GM18951 (cell line): ENCODE measurements around the gene PHF3.

Experiments
- POLR2A ChIP-seq: IDR thresholded peaks from 4 replicates; pipeline ENCODE4 v1.6.1; 2011; ENCODE audit warnings: mild to moderate bottlenecking; ENCODE audit not compliant: insufficient read length, insufficient read depth; ENCODE audit errors: extremely low read depth
- in situ Hi-C: fragments of 300-500 bp; cut with MboI; formaldehyde crosslinking; loops from one replicate; pipeline ENCODE4 v1.12.0; 2022; ENCODE audit warnings: low sequenced_read_pairs, mixed read lengths, inconsistent platforms; ENCODE audit not compliant: unreplicated experiment

The PHF3 gene

GRCh38 chr6:63661769-63662168 lies 26.2 kb downstream of the PHF3 start:
- in situ Hi-C loops, result no loop called here
- no peak for TF ChIP-seq POLR2A

- in situ Hi-C loops, result no loop called here
- no peak for TF ChIP-seq POLR2A
Measured at GRCh38 chr6:63663147-63663955, 27.7 kb downstream of the PHF3 start.

GRCh38 chr6:63663956-63664281 lies 28.3 kb downstream of the PHF3 start:
- TF ChIP-seq POLR2A, result no peak
- in situ Hi-C loops, result no loop called here

GRCh38 chr6:63671098-63671754 lies 35.6 kb downstream of the PHF3 start:
- in situ Hi-C loops, result no loop called here
- TF ChIP-seq POLR2A, result no peak

- in situ Hi-C loops, result no loop called here
- no peak for TF ChIP-seq POLR2A
Measured at GRCh38 chr6:63672582-63673129, 37.1 kb downstream of the PHF3 start.

- TF ChIP-seq POLR2A, result no peak
Measured at GRCh38 chr6:63673692-63674091, 38.1 kb downstream of the PHF3 start.

GRCh38 chr6:63674635-63675034 lies 39.0 kb downstream of the PHF3 start:
- in situ Hi-C loops, result no loop called here
- TF ChIP-seq POLR2A, result no peak

More at GRCh38 chr6:63673692-63674091, 38.1 kb downstream of the PHF3 start:
- in situ Hi-C loops, result no loop called here

GRCh38 chr6:63675138-63675537 lies 39.5 kb downstream of the PHF3 start:
- TF ChIP-seq POLR2A, result no peak
- in situ Hi-C loops, result no loop called here

GRCh38 chr6:63676412-63677114 lies 41.0 kb downstream of the PHF3 start:
- in situ Hi-C loops, result no loop called here
- no peak for TF ChIP-seq POLR2A

GRCh38 chr6:63677282-63677681 lies 41.7 kb downstream of the PHF3 start:
- TF ChIP-seq POLR2A, result no peak
- in situ Hi-C loops, result no loop called here

GRCh38 chr6:63683071-63683603 lies 47.5 kb downstream of the PHF3 start:
- no peak for TF ChIP-seq POLR2A
- in situ Hi-C loops, result no loop called here

- in situ Hi-C loops, result no loop called here
- no peak for TF ChIP-seq POLR2A
Measured at GRCh38 chr6:63685446-63686379, 50.1 kb downstream of the PHF3 start.
